ENCODE measurements around the gene IRAK4.

DNA sequence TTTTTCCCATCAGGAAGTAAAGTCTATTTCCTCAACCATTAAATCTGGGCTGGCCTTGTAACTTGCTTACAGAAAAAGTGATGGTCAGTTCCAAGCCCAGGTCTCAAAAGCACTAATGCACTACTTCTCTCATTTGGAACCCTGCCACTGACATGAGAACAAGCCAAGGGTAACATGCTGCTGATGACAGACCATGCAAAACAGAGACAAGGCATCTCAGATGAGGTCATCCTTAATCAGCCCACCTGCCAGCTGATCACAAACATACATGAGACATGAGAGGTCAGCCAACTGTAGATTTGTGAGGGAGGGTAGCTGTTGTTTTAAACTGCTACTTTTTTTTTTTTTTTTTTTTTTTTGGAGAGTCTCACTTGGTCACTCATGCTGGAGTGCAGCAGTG lies 31.2 kb downstream of the IRAK4 start:
- TF ChIP-seq, protein P1, sequence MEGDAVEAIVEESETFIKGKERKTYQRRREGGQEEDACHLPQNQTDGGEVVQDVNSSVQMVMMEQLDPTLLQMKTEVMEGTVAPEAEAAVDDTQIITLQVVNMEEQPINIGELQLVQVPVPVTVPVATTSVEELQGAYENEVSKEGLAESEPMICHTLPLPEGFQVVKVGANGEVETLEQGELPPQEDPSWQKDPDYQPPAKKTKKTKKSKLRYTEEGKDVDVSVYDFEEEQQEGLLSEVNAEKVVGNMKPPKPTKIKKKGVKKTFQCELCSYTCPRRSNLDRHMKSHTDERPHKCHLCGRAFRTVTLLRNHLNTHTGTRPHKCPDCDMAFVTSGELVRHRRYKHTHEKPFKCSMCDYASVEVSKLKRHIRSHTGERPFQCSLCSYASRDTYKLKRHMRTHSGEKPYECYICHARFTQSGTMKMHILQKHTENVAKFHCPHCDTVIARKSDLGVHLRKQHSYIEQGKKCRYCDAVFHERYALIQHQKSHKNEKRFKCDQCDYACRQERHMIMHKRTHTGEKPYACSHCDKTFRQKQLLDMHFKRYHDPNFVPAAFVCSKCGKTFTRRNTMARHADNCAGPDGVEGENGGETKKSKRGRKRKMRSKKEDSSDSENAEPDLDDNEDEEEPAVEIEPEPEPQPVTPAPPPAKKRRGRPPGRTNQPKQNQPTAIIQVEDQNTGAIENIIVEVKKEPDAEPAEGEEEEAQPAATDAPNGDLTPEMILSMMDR (IDR thresholded peaks at IDR 0.05; ENCODE audit: borderline replicate concordance, extremely low read depth, low read length, poor library complexity, severe bottlenecking), result no peak
- TF ChIP-seq EZH2 (IDR thresholded peaks at IDR 0.05; ENCODE audit: borderline replicate concordance, low read depth, low read length, severe bottlenecking), result no peak

Measured in DND-41 (cell line).